ENCODE results near the gene MINDY2. TPM values are rescaled to one million over a fixed set of nuclear protein-coding genes. Genes with fewer than 3 reads are reported as not detected.
"Not testable (repeated sequence)": the region's sequence is repeated elsewhere in the genome, so short reads cannot be mapped to it uniquely, and the experiment has no call there.

MINDY2 gene
- total RNA-seq, 1 donor from 2014 or later, result 25.0 TPM

GRCh38 chr15:58856086-58856485 is 85.0 kb downstream of the MINDY2 start:
- Histone ChIP-seq H3K4me1 (no peaks in the 10 kb centered on the region), H4K20me1 (ENCODE audit: low read depth) (no peaks in the 10 kb centered on the region), H3K27me3 (no peaks in the 10 kb centered on the region), H3K27ac (no peak overlapping the region), H3F3A (ENCODE audit: low read depth) (no peaks in the 10 kb centered on the region), H3K4me3 (no peak overlapping the region), H3K79me2 (ENCODE audit: low read depth) (no peaks in the 10 kb centered on the region), H3K9me3 (ENCODE audit: low read depth) (no peaks in the 10 kb centered on the region), H3K9ac (no peak overlapping the region), H3K4me2 (no peak overlapping the region), H2AFZ (replicated peaks) (no peak overlapping the region), H3K36me3 (no peaks in the 10 kb centered on the region)
- TF ChIP-seq EZH2phosphoT487 (IDR thresholded peaks at IDR 0.05) (no peak), CTCF (IDR thresholded peaks at IDR 0.05) (no peak), EZH2 (IDR thresholded peaks at IDR 0.05) (no peak)
- Mint-ChIP-seq H3K36me3 (peaks cover 2% of the 10 kb centered on the region), H3K9me3 (no peaks in the 10 kb centered on the region), H3K4me1 (no peaks in the 10 kb centered on the region), H3K4me3 (no peak overlapping the region), H3K27me3 (ENCODE audit: insufficient read depth, low read depth) (peaks cover 2% of the 10 kb centered on the region), H3K27ac (no peak overlapping the region)
- DNase-seq (ENCODE audit: low spot score), result no peak

GRCh38 chr15:58856621-58857020 is 85.5 kb downstream of the MINDY2 start:
- H3K27me3 ChIP-seq; H3K9me3 Mint-ChIP-seq; H3K4me3 ChIP-seq; H3K4me1 Mint-ChIP-seq; H3F3A ChIP-seq (ENCODE audit: low read depth); H3K36me3 Mint-ChIP-seq; H3K4me2 ChIP-seq; H2AFZ ChIP-seq (replicated peaks); DNase-seq (ENCODE audit: low spot score); H3K9me3 ChIP-seq (ENCODE audit: low read depth); H3K27ac ChIP-seq; H3K4me3 Mint-ChIP-seq; H3K36me3 ChIP-seq; H3K79me2 ChIP-seq (ENCODE audit: low read depth); H4K20me1 ChIP-seq (ENCODE audit: low read depth); H3K27ac Mint-ChIP-seq; H3K9ac ChIP-seq; H3K4me1 ChIP-seq; H3K27me3 Mint-ChIP-seq (ENCODE audit: insufficient read depth, low read depth): not testable (repeated sequence)

GRCh38 chr15:58862326-58862725 is 91.2 kb downstream of the MINDY2 start:
- no peaks in the 10 kb centered on the region for H3K27me3 ChIP-seq
- H3K36me3 Mint-ChIP-seq, result peaks cover 3% of the 10 kb centered on the region
- H3K4me3 ChIP-seq, result no peak overlapping the region
- no peak for DNase-seq (ENCODE audit: low spot score)
- H2AFZ ChIP-seq (replicated peaks), result no peak overlapping the region
- no peak overlapping the region for H3K27ac ChIP-seq
- H3K4me1 ChIP-seq, result no peaks in the 10 kb centered on the region
- H3K79me2 ChIP-seq (ENCODE audit: low read depth), result no peaks in the 10 kb centered on the region
- H3K9me3 Mint-ChIP-seq, result no peaks in the 10 kb centered on the region
- H3K4me2 ChIP-seq, result no peak overlapping the region
- H3K27me3 Mint-ChIP-seq (ENCODE audit: insufficient read depth, low read depth), result peaks cover 1% of the 10 kb centered on the region
- no peaks in the 10 kb centered on the region for H3K9me3 ChIP-seq (ENCODE audit: low read depth)
- no peaks in the 10 kb centered on the region for H4K20me1 ChIP-seq (ENCODE audit: low read depth)
- no peak overlapping the region for H3K27ac Mint-ChIP-seq
- no peaks in the 10 kb centered on the region for H3F3A ChIP-seq (ENCODE audit: low read depth)
- no peak for TF ChIP-seq EZH2phosphoT487 (IDR thresholded peaks at IDR 0.05)
- TF ChIP-seq EZH2 (IDR thresholded peaks at IDR 0.05), result no peak
- TF ChIP-seq CTCF (IDR thresholded peaks at IDR 0.05), result no peak
- no peak overlapping the region for H3K9ac ChIP-seq
- peaks cover 6% of the 10 kb centered on the region for H3K4me1 Mint-ChIP-seq
- no peaks in the 10 kb centered on the region for H3K36me3 ChIP-seq
- H3K4me3 Mint-ChIP-seq, result no peak overlapping the region

- H3K36me3 ChIP-seq, result no peaks in the 10 kb centered on the region
- no peaks in the 10 kb centered on the region for H3K4me1 ChIP-seq
- H4K20me1 ChIP-seq (ENCODE audit: low read depth), result no peaks in the 10 kb centered on the region
- H3K79me2 ChIP-seq (ENCODE audit: low read depth), result no peaks in the 10 kb centered on the region
- H3F3A ChIP-seq (ENCODE audit: low read depth), result no peaks in the 10 kb centered on the region
- no peaks in the 10 kb centered on the region for H3K9me3 Mint-ChIP-seq
- H3K4me2 ChIP-seq, result no peak overlapping the region
- H3K27ac ChIP-seq, result no peak overlapping the region
- H3K36me3 Mint-ChIP-seq, result peaks cover 8% of the 10 kb centered on the region
- H2AFZ ChIP-seq (replicated peaks), result peak overlapping the region; percentile 88
- peak overlapping the region; percentile 61 for H3K27ac Mint-ChIP-seq
- H3K9ac ChIP-seq, result no peak overlapping the region
- H3K9me3 ChIP-seq (ENCODE audit: low read depth), result no peaks in the 10 kb centered on the region
- H3K27me3 Mint-ChIP-seq (ENCODE audit: insufficient read depth, low read depth), result peaks cover 3% of the 10 kb centered on the region
- no peaks in the 10 kb centered on the region for H3K27me3 ChIP-seq
- TF ChIP-seq EZH2 (IDR thresholded peaks at IDR 0.05) (no peak), CTCF (IDR thresholded peaks at IDR 0.05) (no peak), EZH2phosphoT487 (IDR thresholded peaks at IDR 0.05) (no peak)
- no peak overlapping the region for H3K4me3 Mint-ChIP-seq
- peak; percentile 39 for DNase-seq (ENCODE audit: low spot score)
- no peak overlapping the region for H3K4me3 ChIP-seq
- H3K4me1 Mint-ChIP-seq, result peaks cover 6% of the 10 kb centered on the region
These were observed 93.7 kb downstream of the MINDY2 start for GRCh38 chr15:58864602-58865424.

Measured in neural progenitor cell (in vitro differentiated cells).